OCI-LY7 (cell line): ENCODE data around the gene TGM3. TPM values are rescaled to one million over a fixed set of nuclear protein-coding genes. Genes with fewer than 3 reads are reported as not detected.

Experiments used
- BruUV-seq: library from RNA; stranded (reverse); fragments of 400-500 nt; replicated peaks from 2 replicates; lab custom pipeline; 2021; lab: Mats Ljungman, UMichigan
- CTCF ChIA-PET: fragments of 300-600 bp; sonication (Branson Sonifier 250); formaldehyde crosslinking; loops from one replicate; lab custom pipeline; 2022; ENCODE audit warnings: antibody characterized with exemption; ENCODE audit not compliant: unreplicated experiment; lab: Charles Lee
- POLR2A ChIA-PET: fragments of 300-600 bp; sonication (Branson Sonifier 250); formaldehyde crosslinking; loops from one replicate; lab custom pipeline; 2022; ENCODE audit warnings: antibody characterized with exemption; lab: Charles Lee
- DNase-seq: peaks from one replicate; pipeline ENCODE4 v3.0.0-alpha.2; 2015; ENCODE audit warnings: low spot score
- H2AFZ ChIP-seq: fragments of 200-600 bp; sonication (generic), shearing (Covaris generic); 2 replicates; pipeline ENCODE4 v1.6.1; 2014; ENCODE audit warnings: mild to moderate bottlenecking, antibody characterized with exemption, low read length, moderate library complexity
- H3K27ac ChIP-seq: fragments of 200-600 bp; sonication (generic); 2 replicates; pipeline ENCODE4 v1.5.1; 2014; ENCODE audit warnings: mixed run types, low read depth, mild to moderate bottlenecking, moderate library complexity, low read length, inconsistent platforms; ENCODE audit not compliant: poor library complexity, severe bottlenecking
- H3K36me3 ChIP-seq: fragments of 200-600 bp; sonication (generic); 2 replicates; pipeline ENCODE4 v1.6.1; 2014; ENCODE audit warnings: mild to moderate bottlenecking, antibody characterized with exemption, low read length, moderate library complexity, mixed read lengths; ENCODE audit not compliant: insufficient read depth
- H3K4me1 ChIP-seq: fragments of 200-600 bp; sonication (generic); 2 replicates; pipeline ENCODE4 v1.5.1; 2014; ENCODE audit warnings: mild to moderate bottlenecking, low read length; ENCODE audit not compliant: insufficient read depth, poor library complexity, severe bottlenecking
- H3K4me2 ChIP-seq: fragments of 200-600 bp; sonication (generic); 2 replicates; pipeline ENCODE4 v1.6.1; 2014; ENCODE audit warnings: mild to moderate bottlenecking, low read length
- H3K4me3 ChIP-seq: fragments of 200-600 bp; sonication (generic); 2 replicates; pipeline ENCODE4 v1.5.1; 2014; ENCODE audit warnings: mild to moderate bottlenecking, low read depth, low read length; ENCODE audit not compliant: poor library complexity, severe bottlenecking
- H3K79me2 ChIP-seq: fragments of 200-600 bp; sonication (generic); 2 replicates; pipeline ENCODE4 v1.6.1; 2016; ENCODE audit warnings: low read depth, mild to moderate bottlenecking, low read length, moderate library complexity, mixed read lengths; ENCODE audit not compliant: insufficient read depth
- H3K9me2 ChIP-seq: fragments of 200-600 bp; sonication (generic); 2 replicates; pipeline ENCODE4 v1.6.1; 2016; ENCODE audit warnings: mild to moderate bottlenecking, low read length, mixed read lengths; ENCODE audit not compliant: insufficient read depth
- H3K9me3 ChIP-seq: fragments of 200-600 bp; sonication (generic); 2 replicates; pipeline ENCODE4 v1.6.1; 2014; ENCODE audit warnings: mild to moderate bottlenecking, mixed run types, low read length, mixed read lengths
- H4K20me1 ChIP-seq: fragments of 200-600 bp; sonication (generic); 2 replicates; pipeline ENCODE4 v1.6.1; 2014; ENCODE audit warnings: mild to moderate bottlenecking, antibody characterized with exemption, low read length, moderate library complexity, mixed read lengths; ENCODE audit not compliant: insufficient read depth
- EZH2phosphoT487 ChIP-seq: fragments of 200-600 bp; sonication (generic); IDR thresholded peaks from 2 replicates; pipeline ENCODE4 v1.6.1; 2018; ENCODE audit warnings: low read depth, borderline replicate concordance, mild to moderate bottlenecking, mixed run types, antibody characterized with exemption, low read length, moderate library complexity, mixed read lengths
- intact Hi-C: fragments of 100-400 bp; cut with micrococcal nuclease; formaldehyde crosslinking; loops from one replicate; pipeline ENCODE4 v1.10.0; 2022; ENCODE audit not compliant: unreplicated experiment
- total RNA-seq, 2 experiments: library from RNA; depleted of rRNA in 1 of 2; stranded (reverse); fragments of >200 nt in 1 of 2; shearing (Covaris generic) in 1 of 2; gene quantifications; 2 replicates each; pipeline ENCODE4 v1.2.3, GENCODE V29; 2014 to 2022
- TF ChIP-seq, protein P1 (sequence below): fragments of 200-600 bp; sonication (generic); conservative IDR thresholded peaks from 2 replicates; pipeline ENCODE4 v1.5.1; 2014; ENCODE audit warnings: mild to moderate bottlenecking, antibody characterized with exemption, low read length, moderate library complexity, mixed read lengths

Gene TGM3
- total RNA-seq, 2 experiments from 2014 or later: not detected

- H3K4me1 ChIP-seq: peaks cover 14% of the 10 kb centered on the region
- no peak for DNase-seq
- no peak overlapping the region for H3K27ac ChIP-seq
- no TSS peak for BruUV-seq
- H3K4me2 ChIP-seq: no peak overlapping the region
- H3K9me3 ChIP-seq: no peaks in the 10 kb centered on the region
- no peaks in the 10 kb centered on the region for H3K79me2 ChIP-seq
- H4K20me1 ChIP-seq: no peaks in the 10 kb centered on the region
- TF ChIP-seq, protein P1, sequence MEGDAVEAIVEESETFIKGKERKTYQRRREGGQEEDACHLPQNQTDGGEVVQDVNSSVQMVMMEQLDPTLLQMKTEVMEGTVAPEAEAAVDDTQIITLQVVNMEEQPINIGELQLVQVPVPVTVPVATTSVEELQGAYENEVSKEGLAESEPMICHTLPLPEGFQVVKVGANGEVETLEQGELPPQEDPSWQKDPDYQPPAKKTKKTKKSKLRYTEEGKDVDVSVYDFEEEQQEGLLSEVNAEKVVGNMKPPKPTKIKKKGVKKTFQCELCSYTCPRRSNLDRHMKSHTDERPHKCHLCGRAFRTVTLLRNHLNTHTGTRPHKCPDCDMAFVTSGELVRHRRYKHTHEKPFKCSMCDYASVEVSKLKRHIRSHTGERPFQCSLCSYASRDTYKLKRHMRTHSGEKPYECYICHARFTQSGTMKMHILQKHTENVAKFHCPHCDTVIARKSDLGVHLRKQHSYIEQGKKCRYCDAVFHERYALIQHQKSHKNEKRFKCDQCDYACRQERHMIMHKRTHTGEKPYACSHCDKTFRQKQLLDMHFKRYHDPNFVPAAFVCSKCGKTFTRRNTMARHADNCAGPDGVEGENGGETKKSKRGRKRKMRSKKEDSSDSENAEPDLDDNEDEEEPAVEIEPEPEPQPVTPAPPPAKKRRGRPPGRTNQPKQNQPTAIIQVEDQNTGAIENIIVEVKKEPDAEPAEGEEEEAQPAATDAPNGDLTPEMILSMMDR: no peak
- TF ChIP-seq EZH2phosphoT487: no peak
- ChIA-PET CTCF (no interaction called here), POLR2A (interaction anchor here (0.7 to 1.3 kb wide), 2 partner anchors 26 to 80 kb away, joined by 3 read pairs; no protein-coding TSS in a partner anchor)
- H3K36me3 ChIP-seq: no peaks in the 10 kb centered on the region
- no peaks in the 10 kb centered on the region for H3K9me2 ChIP-seq
- no peak overlapping the region for H3K4me3 ChIP-seq
- intact Hi-C loops: loop anchor here (5.0 kb wide), 1 partner anchor 200 kb away; the partner anchor contains the start of gene STK35
- no peak overlapping the region for H2AFZ ChIP-seq
These were observed 6.7 kb downstream of the TGM3 start for GRCh38 chr20:2302384-2303060.

GRCh38 chr20:2303673-2304072, 7.9 kb downstream of the TGM3 start:
- no peaks in the 10 kb centered on the region for H3K79me2 ChIP-seq
- no peaks in the 10 kb centered on the region for H3K9me2 ChIP-seq
- ChIA-PET CTCF (no interaction called here), POLR2A (interaction anchor here (0.7 kb wide), 1 partner anchor 457 kb away, joined by 3 read pairs; no protein-coding TSS in a partner anchor)
- no peak overlapping the region for H3K4me3 ChIP-seq
- intact Hi-C loops: loop anchor here (5.0 kb wide), 1 partner anchor 201 kb away; the partner anchor contains the start of gene STK35
- TF ChIP-seq, protein P1: no peak
- TF ChIP-seq EZH2phosphoT487: no peak
- H3K27ac ChIP-seq: no peak overlapping the region
- peaks cover 14% of the 10 kb centered on the region for H3K4me1 ChIP-seq
- no TSS peak for BruUV-seq
- H3K4me2 ChIP-seq: no peak overlapping the region
- no peaks in the 10 kb centered on the region for H4K20me1 ChIP-seq
- no peaks in the 10 kb centered on the region for H3K36me3 ChIP-seq
- H3K9me3 ChIP-seq: no peaks in the 10 kb centered on the region
- DNase-seq: no peak
- H2AFZ ChIP-seq: no peak overlapping the region

GRCh38 chr20:2304180-2304579, 8.4 kb downstream of the TGM3 start:
- H2AFZ ChIP-seq: no peak overlapping the region
- H3K4me3 ChIP-seq: no peak overlapping the region
- ChIA-PET CTCF (no interaction called here), POLR2A (no interaction called here)
- no peaks in the 10 kb centered on the region for H3K9me2 ChIP-seq
- intact Hi-C loops: loop anchor here (5.0 kb wide), 1 partner anchor 202 kb away; the partner anchor contains the start of gene STK35
- H4K20me1 ChIP-seq: no peaks in the 10 kb centered on the region
- H3K79me2 ChIP-seq: no peaks in the 10 kb centered on the region
- TF ChIP-seq, protein P1: no peak
- no peak for TF ChIP-seq EZH2phosphoT487
- no peak for DNase-seq
- no peak overlapping the region for H3K4me2 ChIP-seq
- no peaks in the 10 kb centered on the region for H3K36me3 ChIP-seq
- BruUV-seq: no TSS peak
- H3K27ac ChIP-seq: no peak overlapping the region
- H3K4me1 ChIP-seq: peaks cover 14% of the 10 kb centered on the region
- H3K9me3 ChIP-seq: no peaks in the 10 kb centered on the region
